IPS DF 4.7 (cell line): ENCODE measurements around the gene DNM3.

ENCODE experiments used
- DNase-seq: peaks from one replicate; pipeline ENCODE4 v3.0.0-alpha.2; 2013; ENCODE audit warnings: low spot score; ENCODE audit errors: extremely low read depth

Gene DNM3

DNA sequence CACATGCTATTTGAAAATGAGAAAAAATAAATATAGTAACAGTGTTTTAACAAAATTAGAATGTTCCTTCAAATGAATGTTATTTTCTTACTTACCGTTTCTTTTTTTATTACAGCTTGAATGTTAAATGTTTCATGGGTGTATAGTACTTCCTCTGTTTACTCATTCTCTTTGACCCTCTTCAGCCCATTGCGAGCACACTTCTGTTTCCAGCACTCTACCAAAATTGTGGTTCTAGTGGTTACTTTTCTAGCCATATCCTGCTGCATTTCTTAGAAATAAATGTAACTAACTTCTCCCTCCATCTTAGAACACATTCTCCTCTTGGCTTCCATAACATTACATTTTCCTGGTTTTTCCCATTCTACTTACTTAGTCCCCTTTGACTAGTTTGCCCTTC, 389.2 kb downstream of the DNM3 start:
- DNase-seq = no peak

DNA sequence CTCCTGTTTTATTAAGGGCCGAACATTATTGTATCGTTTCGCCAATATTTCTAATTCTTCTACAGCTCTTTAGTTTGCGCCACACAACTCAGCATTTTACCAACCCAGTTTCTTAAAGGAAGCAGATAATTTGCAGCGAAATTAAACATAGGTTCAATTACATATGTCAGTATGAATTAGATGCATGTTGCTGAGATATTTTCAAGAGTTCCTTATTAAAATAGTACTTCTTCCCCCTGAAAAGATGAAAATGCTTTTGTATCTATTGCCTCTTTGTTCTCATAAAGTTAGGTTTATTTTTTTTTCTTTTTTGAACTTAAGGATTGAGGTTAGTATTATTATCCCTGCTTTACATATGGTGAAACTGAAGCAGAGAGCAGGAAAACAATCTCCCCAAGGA, 395.7 kb downstream of the DNM3 start:
- DNase-seq = no peak

GRCh38 chr1:172238158-172238557, 396.9 kb downstream of the DNM3 start:
- no peak for DNase-seq

DNA sequence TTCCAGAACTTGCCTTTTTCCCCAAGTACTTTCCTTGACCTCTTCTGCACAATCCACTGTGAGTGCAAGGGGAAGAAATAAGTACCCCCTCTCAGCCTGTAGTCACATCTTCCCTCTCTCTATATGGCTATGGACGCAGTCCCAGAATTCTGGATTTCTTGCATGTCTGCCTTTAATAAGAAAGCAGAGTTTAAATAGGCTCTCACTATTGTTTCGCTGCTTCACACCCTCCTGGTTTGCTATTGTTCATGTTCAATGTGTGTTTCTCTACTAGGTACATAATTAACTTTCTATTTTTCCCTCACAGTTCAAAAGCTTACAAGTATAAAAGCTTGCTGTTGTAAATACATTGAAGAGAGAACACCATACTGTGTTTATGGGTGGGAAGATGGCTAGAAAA, 397.7 kb downstream of the DNM3 start:
- no peak for DNase-seq

DNA sequence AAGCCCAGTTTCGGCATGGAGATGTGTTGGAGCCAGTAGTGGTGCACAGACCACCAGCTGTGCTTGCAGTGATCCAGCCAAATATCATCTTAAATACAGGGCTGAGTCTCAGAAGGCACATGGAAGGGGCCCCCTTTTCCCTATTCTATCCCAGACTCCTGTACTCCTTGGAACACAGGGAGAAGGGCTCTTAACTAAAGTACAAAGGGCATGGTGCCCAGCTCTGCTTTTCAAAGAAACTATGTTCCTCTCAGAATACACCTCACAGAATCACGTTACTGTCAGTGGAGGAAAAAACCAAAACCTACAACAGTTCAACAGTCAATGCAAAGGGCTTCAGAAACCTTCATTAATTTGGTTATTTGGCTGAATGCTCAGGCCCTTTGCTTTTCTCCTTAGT, 398.6 kb downstream of the DNM3 start:
- no peak for DNase-seq

- no peak for DNase-seq
Measured at GRCh38 chr1:172241540-172241939, 400.2 kb downstream of the DNM3 start.

GRCh38 chr1:172244865-172245264, 403.6 kb downstream of the DNM3 start:
- no peak for DNase-seq

- DNase-seq = no peak
Measured at GRCh38 chr1:172245788-172246187, 404.5 kb downstream of the DNM3 start.

GRCh38 chr1:172246521-172247390, 405.5 kb downstream of the DNM3 start:
- DNase-seq = no peak

DNA sequence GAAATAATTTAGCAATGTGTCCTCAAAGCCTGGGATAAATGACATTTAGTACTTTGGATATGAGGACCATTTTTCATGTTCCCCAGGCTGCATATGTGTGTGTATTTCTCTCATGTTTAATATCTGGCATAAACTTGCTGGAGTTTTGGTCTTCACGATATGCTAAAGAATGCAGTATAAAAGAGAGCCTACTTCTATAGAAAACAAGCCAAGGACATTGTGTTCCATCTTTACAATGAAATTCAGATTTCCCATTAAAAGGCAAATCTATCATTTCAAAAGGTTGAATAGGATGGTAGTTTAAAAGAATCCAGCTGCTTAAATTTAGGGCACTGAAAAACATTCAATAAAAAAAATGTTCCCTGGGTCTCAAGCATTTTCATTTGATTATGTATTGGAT, 410.2 kb downstream of the DNM3 start:
- DNase-seq = no peak

DNA sequence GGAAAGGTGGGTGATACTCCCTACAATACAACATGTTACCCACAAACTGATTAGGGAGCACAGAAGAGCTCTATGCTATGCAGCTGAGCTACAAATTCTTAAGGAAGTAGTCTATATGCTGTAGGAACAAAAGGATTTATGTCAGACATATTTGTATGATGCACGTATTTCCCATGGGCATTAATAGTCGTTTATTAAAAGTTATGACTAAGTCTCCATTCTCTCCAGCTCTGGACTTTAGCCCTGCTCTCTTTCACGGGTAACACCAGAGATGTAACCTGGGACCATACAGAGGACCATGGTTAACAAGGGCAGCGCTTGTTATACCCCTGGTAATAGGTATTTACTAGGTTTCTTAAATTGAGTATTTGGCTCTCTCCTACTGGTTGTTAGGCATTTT, 411.0 kb downstream of the DNM3 start:
- no peak for DNase-seq

DNA sequence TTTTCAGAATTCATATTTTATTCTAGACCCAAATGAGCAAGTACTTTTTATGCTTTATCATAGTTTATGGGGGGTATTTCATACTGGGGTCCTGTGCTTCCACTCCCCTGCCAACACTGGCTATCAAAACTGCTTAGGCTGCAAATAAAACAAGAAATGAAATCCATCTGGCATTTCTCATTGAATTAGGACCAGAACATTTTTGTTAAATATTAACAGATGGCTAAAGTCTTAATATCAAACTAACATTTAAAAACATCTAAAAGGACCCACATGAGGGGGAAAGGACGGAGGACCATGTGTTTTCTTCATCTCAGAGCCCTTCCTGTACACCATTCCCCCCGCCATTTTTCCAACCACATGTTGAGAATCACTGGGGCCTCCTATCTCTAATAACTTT, 411.7 kb downstream of the DNM3 start:
- DNase-seq = no peak

DNA sequence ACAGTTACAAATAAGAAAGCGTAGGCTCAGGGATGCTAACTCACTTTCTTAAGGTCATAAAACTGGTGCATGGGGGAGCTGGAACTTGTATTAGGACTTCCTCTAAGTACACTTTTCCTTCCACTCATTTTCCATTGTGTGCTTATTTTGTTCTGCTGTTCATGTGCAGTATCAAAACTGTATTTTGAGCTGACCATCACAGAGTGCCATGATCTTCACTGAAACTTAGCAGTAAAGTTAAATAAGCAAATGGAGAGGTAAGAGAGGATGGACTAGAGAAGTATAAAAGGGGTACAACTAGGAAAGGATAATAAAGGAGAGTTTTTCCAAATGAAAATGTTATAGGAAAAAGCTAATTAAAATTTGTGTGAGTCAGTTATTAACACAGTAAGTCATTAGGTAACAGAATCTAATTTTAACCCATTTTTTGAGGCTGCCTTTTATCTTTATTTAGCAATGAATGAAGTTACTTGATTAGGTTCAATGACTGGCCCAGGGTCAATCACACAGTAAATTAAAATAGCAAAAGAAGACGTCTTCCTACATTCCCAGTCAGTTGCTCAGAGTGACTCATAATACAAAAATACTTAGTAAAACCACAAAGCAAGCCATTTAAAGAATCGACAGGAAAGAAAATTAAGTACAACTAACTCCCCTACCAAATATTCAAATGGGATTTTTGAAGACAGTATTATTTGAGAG, 413.4 kb downstream of the DNM3 start:
- DNase-seq = no peak

DNA sequence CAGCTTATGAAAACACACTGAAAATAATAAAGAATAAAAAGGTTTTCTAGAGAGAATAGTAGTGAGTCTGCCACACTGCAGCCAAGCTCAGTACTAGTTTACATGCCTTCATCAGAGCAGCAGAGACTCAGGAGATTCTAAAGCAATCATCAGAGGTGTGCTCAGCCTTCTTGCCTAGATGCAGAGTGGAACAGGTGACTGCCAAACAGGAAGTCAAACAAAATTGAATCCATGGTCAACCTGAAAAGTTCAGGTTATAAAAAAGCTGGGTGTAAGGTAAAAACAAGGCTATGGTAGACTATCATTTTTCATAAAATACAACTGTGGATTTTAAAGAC, 413.9 kb downstream of the DNM3 start:
- DNase-seq = no peak

- no peak for DNase-seq
Measured at GRCh38 chr1:172265905-172266304, 424.6 kb downstream of the DNM3 start.

GRCh38 chr1:172266528-172267174, 425.4 kb downstream of the DNM3 start:
- DNase-seq = no peak

GRCh38 chr1:172268237-172268636, 426.9 kb downstream of the DNM3 start:
- no peak for DNase-seq

- DNase-seq = no peak
Measured at GRCh38 chr1:172269084-172269483, 427.8 kb downstream of the DNM3 start.

DNA sequence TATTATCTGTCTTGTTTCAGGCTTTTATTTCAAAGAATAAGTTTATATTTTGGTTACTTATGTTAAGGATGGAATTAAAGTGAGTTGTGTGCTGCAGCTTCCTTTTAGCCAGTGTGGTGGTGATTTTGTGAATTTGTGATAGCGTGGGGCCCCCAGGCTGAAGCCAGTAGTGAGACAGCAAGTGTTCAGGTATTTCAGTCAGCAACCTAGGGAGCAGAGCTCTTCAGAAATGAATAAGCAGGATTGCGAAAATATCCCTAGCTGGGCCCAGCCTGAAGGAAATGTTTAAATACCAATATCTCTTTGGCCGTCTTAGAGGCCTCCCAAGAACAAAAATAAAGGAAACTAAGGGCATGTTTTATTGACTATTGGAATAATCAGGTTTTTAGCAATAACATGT, 428.3 kb downstream of the DNM3 start:
- no peak for DNase-seq

DNA sequence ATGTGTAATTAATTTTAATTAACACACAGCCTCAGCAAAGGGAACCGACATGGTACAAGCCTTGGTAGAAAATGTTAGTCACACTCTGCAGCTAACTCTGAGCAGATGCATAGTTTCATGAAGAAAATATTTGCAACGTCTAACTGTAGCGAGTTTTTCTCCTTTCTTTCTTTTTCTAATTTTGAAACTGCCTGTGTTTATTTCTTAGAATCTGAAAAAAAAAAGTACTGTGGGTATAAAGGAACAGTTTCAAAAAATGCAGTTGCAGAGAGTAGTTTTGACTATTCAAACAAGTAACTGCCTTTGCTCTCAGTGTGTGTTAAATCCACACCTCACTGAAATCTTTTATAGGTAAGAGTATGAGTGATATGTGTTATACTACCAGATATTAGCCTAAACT, 429.3 kb downstream of the DNM3 start:
- DNase-seq = no peak

GRCh38 chr1:172272087-172272486, 430.8 kb downstream of the DNM3 start:
- no peak for DNase-seq

GRCh38 chr1:172273647-172274396, 432.5 kb downstream of the DNM3 start:
- no peak for DNase-seq
